Keratinocyte (primary cell): ENCODE results near the gene HOXC5. TPM values are rescaled to one million over a fixed set of nuclear protein-coding genes. Genes with fewer than 3 reads are reported as not detected.

ENCODE experiments used
- DNase-seq: peaks from one replicate; pipeline ENCODE4 v3.0.0-alpha.2; 2011; ENCODE audit warnings: low read depth, missing footprints, low spot score
- FAIRE-seq: peaks from 2 replicates; lab custom pipeline; 2011; peaks lifted over from hg19 to GRCh38; lab: Jason Lieb, UNC
- H2AFZ ChIP-seq: 2 replicates; pipeline ENCODE4 v1.6.0; 2012; ENCODE audit warnings: low read length, control low read depth, inconsistent platforms; ENCODE audit not compliant: control insufficient read depth
- H3K27ac ChIP-seq: 2 replicates; pipeline ENCODE4 v1.5.1; 2011; ENCODE audit warnings: low read length; ENCODE audit not compliant: control insufficient read depth, insufficient read depth
- H3K27me3 ChIP-seq: 3 replicates; pipeline ENCODE4 v1.6.0; 2011; ENCODE audit warnings: low read length; ENCODE audit not compliant: control insufficient read depth, insufficient read depth; ENCODE audit errors: extremely low read depth
- H3K36me3 ChIP-seq, 2 experiments: 2 replicates in 1 of 2; 3 replicates in 1 of 2; pipeline ENCODE4 v1.5.1; 2011; ENCODE audit warnings: low read length in 2 of 2, mild to moderate bottlenecking in 1 of 2; ENCODE audit not compliant: control insufficient read depth in 2 of 2, insufficient read depth in 2 of 2; ENCODE audit errors: extremely low read depth in 1 of 2
- H3K4me1 ChIP-seq: 3 replicates; pipeline ENCODE4 v1.5.1; 2011; ENCODE audit warnings: low read length; ENCODE audit not compliant: control insufficient read depth, insufficient read depth; ENCODE audit errors: extremely low read depth
- H3K4me2 ChIP-seq: 3 replicates; pipeline ENCODE4 v1.6.0; 2011; ENCODE audit warnings: low read depth, low read length; ENCODE audit not compliant: control insufficient read depth, insufficient read depth; ENCODE audit errors: extremely low read depth
- H3K4me3 ChIP-seq, 3 experiments: fragments of 200-600 bp in 1 of 3; sonication (generic) in 1 of 3; 2 replicates in 2 of 3; 3 replicates in 1 of 3; pipeline ENCODE4 v1.5.1; 2011 to 2016; ENCODE audit warnings: low read length in 3 of 3, mild to moderate bottlenecking in 3 of 3, control low read depth in 2 of 3, inconsistent platforms in 1 of 3, low read depth in 1 of 3, mixed read lengths in 1 of 3, mixed run types in 1 of 3, moderate library complexity in 1 of 3; ENCODE audit not compliant: control insufficient read depth in 2 of 3, insufficient read depth in 2 of 3; ENCODE audit errors: extremely low read depth in 1 of 3
- H3K79me2 ChIP-seq: 2 replicates; pipeline ENCODE4 v1.6.0; 2012; ENCODE audit warnings: low read length; ENCODE audit not compliant: control insufficient read depth, insufficient read depth
- H3K9ac ChIP-seq: 3 replicates; pipeline ENCODE4 v1.6.0; 2011; ENCODE audit warnings: low read length; ENCODE audit not compliant: control insufficient read depth, insufficient read depth; ENCODE audit errors: extremely low read depth
- H3K9me1 ChIP-seq: 3 replicates; pipeline ENCODE4 v1.6.0; 2011; ENCODE audit warnings: low read length; ENCODE audit not compliant: control insufficient read depth, insufficient read depth; ENCODE audit errors: extremely low read depth
- H3K9me3 ChIP-seq: 2 replicates; pipeline ENCODE4 v1.5.1; 2012; ENCODE audit warnings: low read depth, low read length; ENCODE audit not compliant: control insufficient read depth
- H4K20me1 ChIP-seq: 3 replicates; pipeline ENCODE4 v1.6.0; 2011; ENCODE audit warnings: low read length; ENCODE audit not compliant: control insufficient read depth, insufficient read depth; ENCODE audit errors: extremely low read depth
- CTCF ChIP-seq, 3 experiments: IDR thresholded peaks in 1 of 3; conservative IDR thresholded peaks in 1 of 3; optimal IDR thresholded peaks in 1 of 3; 2 replicates in 2 of 3; 3 replicates in 1 of 3; pipeline versions ENCODE3 to v1.5.1; 2011; ENCODE audit warnings: low read length in 3 of 3, mild to moderate bottlenecking in 3 of 3, moderate library complexity in 2 of 3, control low read depth in 1 of 3, inconsistent platforms in 1 of 3; ENCODE audit not compliant: insufficient read depth in 2 of 3; ENCODE audit errors: extremely low read depth in 1 of 3
- EZH2 ChIP-seq: IDR thresholded peaks from one replicate; pipeline ENCODE4 v1.6.1; 2012; ENCODE audit warnings: inconsistent platforms, mild to moderate bottlenecking, low read length, moderate library complexity
- dilution Hi-C: fragments of 300-500 bp; cut with MboI; formaldehyde crosslinking; loops from one replicate; pipeline ENCODE4 v1.7.0; 2020; ENCODE audit warnings: low sequenced_read_pairs; ENCODE audit not compliant: extremely low pct_ligation_motif_present
- polyA plus RNA-seq, 5 experiments: library from polyadenylated mRNA; depleted of rRNA in 3 of 5; stranded (reverse) in 3 of 5; stranded (forward) in 1 of 5; unstranded in 1 of 5; fragments of >200 nt; gene quantifications; 1 replicate in 1 of 5; 2 replicates in 3 of 5; 3 replicates in 1 of 5; pipeline versions ENCODE4 v1.2.1 to v1.2.3, GENCODE V29; 2011 to 2012; ENCODE audit warnings: missing spikeins in 2 of 5, low read depth in 1 of 5, low replicate concordance in 1 of 5

HOXC5 gene
- polyA plus RNA-seq, 1 donor (not counting 4 experiments of a cell fraction or from before 2014, with no cell fraction given): 0.18 TPM

- peak overlapping the region; percentile 98 for H3K4me2 ChIP-seq
- H2AFZ ChIP-seq: no peak overlapping the region
- H3K9me1 ChIP-seq: no peaks in the 10 kb centered on the region
- no peaks in the 10 kb centered on the region for H4K20me1 ChIP-seq
- DNase-seq: no peak
- H3K27me3 ChIP-seq: no peaks in the 10 kb centered on the region
- peak overlapping the region in 2 of 3 experiments; percentile 55 to 63 for H3K4me3 ChIP-seq
- TF ChIP-seq CTCF (optimal IDR thresholded peaks at IDR 0.05 in 1 of 3, IDR thresholded peaks at IDR 0.05 in 1 of 3, conservative IDR thresholded peaks at IDR 0.05 in 1 of 3; ENCODE audit: extremely low read depth in 1 of 3, insufficient read depth in 2 of 3, low read length in 3 of 3) (no peak), EZH2 (no peak)
- H3K79me2 ChIP-seq: peaks cover 92% of the 10 kb centered on the region
- peaks cover 74% of the 10 kb centered on the region for H3K4me1 ChIP-seq
- no peaks in the 10 kb centered on the region for H3K9me3 ChIP-seq
- no peak for FAIRE-seq
- H3K9ac ChIP-seq: peak overlapping the region; percentile 71
- dilution Hi-C loops: no loop called here
- peak overlapping the region; percentile 98 for H3K27ac ChIP-seq
- H3K36me3 ChIP-seq: no peaks in the 10 kb centered on the region
These were observed 8.7 kb upstream of the HOXC5 start for GRCh38 chr12:54024127-54024526.

GRCh38 chr12:54024581-54025305, 8.1 kb upstream of the HOXC5 start:
- Histone ChIP-seq H3K27me3 (no peaks in the 10 kb centered on the region), H3K9me3 (no peaks in the 10 kb centered on the region), H3K4me1 (peaks cover 74% of the 10 kb centered on the region), H3K9me1 (no peaks in the 10 kb centered on the region), H3K36me3 (no peaks in the 10 kb centered on the region), H4K20me1 (no peaks in the 10 kb centered on the region), H3K9ac (peak overlapping the region; percentile 71), H3K79me2 (peaks cover 89% of the 10 kb centered on the region), H3K4me2 (peak overlapping the region; percentile 98), H3K4me3 (peak overlapping the region in 2 of 3 experiments; percentile 55 to 63), H3K27ac (peak overlapping the region; percentile 98), H2AFZ (no peak overlapping the region)
- no peak for FAIRE-seq
- TF ChIP-seq EZH2 (no peak), CTCF (optimal IDR thresholded peaks at IDR 0.05 in 1 of 3, IDR thresholded peaks at IDR 0.05 in 1 of 3, conservative IDR thresholded peaks at IDR 0.05 in 1 of 3; ENCODE audit: extremely low read depth in 1 of 3, insufficient read depth in 2 of 3, low read length in 3 of 3) (no peak)
- no peak for DNase-seq
- dilution Hi-C loops: no loop called here
